WERI-Rb-1 (cell line): ENCODE results near the gene SELENOT.
A peak's percentile ranks its signal among the peaks of the same experiment; 100 is the strongest.

Experiments used
- DNase-seq: peaks from one replicate; pipeline ENCODE4 v3.0.0-alpha.2; 2020
- H3K27ac ChIP-seq: fragments of 250-450 bp; sonication (Bioruptor Pico); 2 replicates; pipeline ENCODE4 v1.5.1; 2020; ENCODE audit warnings: mild to moderate bottlenecking, moderate library complexity
- H3K27me3 ChIP-seq: fragments of 250-450 bp; sonication (Bioruptor Pico); 2 replicates; pipeline ENCODE4 v1.5.1; 2021; ENCODE audit warnings: mild to moderate bottlenecking, low read depth, moderate library complexity; ENCODE audit not compliant: insufficient read depth, severe bottlenecking
- H3K36me3 ChIP-seq: fragments of 250-450 bp; sonication (Bioruptor Pico); 2 replicates; pipeline ENCODE4 v1.5.1; 2020; ENCODE audit warnings: mild to moderate bottlenecking, moderate library complexity
- H3K4me3 ChIP-seq: 2 replicates; pipeline ENCODE4 v1.5.1; 2011; ENCODE audit warnings: low read depth, mild to moderate bottlenecking, control low read depth, low read length
- H3K9me3 ChIP-seq: fragments of 250-450 bp; sonication (Bioruptor Pico); 2 replicates; pipeline ENCODE4 v1.5.1; 2021; ENCODE audit warnings: mild to moderate bottlenecking, moderate library complexity; ENCODE audit not compliant: severe bottlenecking
- CTCF ChIP-seq: IDR thresholded peaks from 2 replicates; pipeline ENCODE4 v1.5.1; 2011; ENCODE audit warnings: low read depth, mild to moderate bottlenecking, control low read depth, inconsistent platforms, low read length

Gene SELENOT

GRCh38 chr3:150623945-150624344 is 20.8 kb downstream of the SELENOT start:
- no peak for TF ChIP-seq CTCF
- no peak for DNase-seq
- no peak overlapping the region for H3K4me3 ChIP-seq

GRCh38 chr3:150626148-150626930 is 23.2 kb downstream of the SELENOT start:
- TF ChIP-seq CTCF: no peak
- H3K36me3 ChIP-seq: peaks cover 22% of the 10 kb centered on the region
- no peak for DNase-seq

More at GRCh38 chr3:150623945-150624344, 20.8 kb downstream of the SELENOT start:
- H3K36me3 ChIP-seq: peaks cover 22% of the 10 kb centered on the region
- no peak overlapping the region for H3K27ac ChIP-seq
- H3K27me3 ChIP-seq: no peaks in the 10 kb centered on the region
- no peaks in the 10 kb centered on the region for H3K9me3 ChIP-seq

GRCh38 chr3:150627557-150627956 is 24.4 kb downstream of the SELENOT start:
- DNase-seq: no peak
- H3K36me3 ChIP-seq: peaks cover 22% of the 10 kb centered on the region

More at GRCh38 chr3:150626148-150626930, 23.2 kb downstream of the SELENOT start:
- Histone ChIP-seq H3K9me3 (no peaks in the 10 kb centered on the region), H3K27ac (no peak overlapping the region), H3K27me3 (no peaks in the 10 kb centered on the region), H3K4me3 (no peak overlapping the region)

GRCh38 chr3:150631515-150632221 is 28.5 kb downstream of the SELENOT start:
- Histone ChIP-seq H3K27ac (no peak overlapping the region), H3K27me3 (no peaks in the 10 kb centered on the region), H3K36me3 (peaks cover 8% of the 10 kb centered on the region), H3K9me3 (no peaks in the 10 kb centered on the region), H3K4me3 (no peak overlapping the region)
- DNase-seq: no peak
- no peak for TF ChIP-seq CTCF

More at GRCh38 chr3:150627557-150627956, 24.4 kb downstream of the SELENOT start:
- H3K9me3 ChIP-seq: no peaks in the 10 kb centered on the region
- H3K27ac ChIP-seq: no peak overlapping the region
- H3K4me3 ChIP-seq: no peak overlapping the region
- no peaks in the 10 kb centered on the region for H3K27me3 ChIP-seq
- TF ChIP-seq CTCF: no peak

- no peaks in the 10 kb centered on the region for H3K36me3 ChIP-seq
- no peak overlapping the region for H3K4me3 ChIP-seq
- no peaks in the 10 kb centered on the region for H3K27me3 ChIP-seq
- TF ChIP-seq CTCF: no peak
- peak; percentile 70 for DNase-seq
- H3K9me3 ChIP-seq: no peaks in the 10 kb centered on the region
- H3K27ac ChIP-seq: peak overlapping the region; percentile 6; the same call in 1 of the 2 replicates
Observed at GRCh38 chr3:150635076-150635475, 32.0 kb downstream of the SELENOT start.
